Neuronal stem cell (in vitro differentiated cells): Measurements from ENCODE around the gene LRRC51.
A peak's percentile ranks its signal among the peaks of the same experiment; 100 is the strongest.

ENCODE experiments used
- DNase-seq: peaks from one replicate; pipeline ENCODE4 v3.0.0-alpha.2; 2013; ENCODE audit warnings: low spot score
- H2AFZ ChIP-seq: one replicate; pipeline ENCODE4 v1.6.1; 2013; ENCODE audit warnings: mild to moderate bottlenecking, low read length, inconsistent platforms
- H2AK5ac ChIP-seq: 2 replicates; pipeline ENCODE4 v1.6.1; 2013; ENCODE audit warnings: low read depth, mild to moderate bottlenecking, inconsistent platforms, low read length, moderate library complexity, mixed read lengths
- H2BK120ac ChIP-seq: 2 replicates; pipeline ENCODE4 v1.6.1; 2013; ENCODE audit warnings: low read depth, mild to moderate bottlenecking, inconsistent platforms, low read length, moderate library complexity, mixed read lengths
- H2BK12ac ChIP-seq: one replicate; pipeline ENCODE4 v1.6.1; 2013; ENCODE audit warnings: low read length, inconsistent platforms
- H2BK15ac ChIP-seq: 2 replicates; pipeline ENCODE4 v1.6.1; 2013; ENCODE audit warnings: mild to moderate bottlenecking, low read length, inconsistent platforms, mixed read lengths
- H2BK5ac ChIP-seq: one replicate; pipeline ENCODE4 v1.6.1; 2013; ENCODE audit warnings: inconsistent platforms, mild to moderate bottlenecking, low read length, moderate library complexity
- H3K14ac ChIP-seq: one replicate; pipeline ENCODE4 v1.6.1; 2013; ENCODE audit warnings: low read length, inconsistent platforms
- H3K18ac ChIP-seq: 2 replicates; pipeline ENCODE4 v1.6.1; 2013; ENCODE audit warnings: low read length, inconsistent platforms
- H3K23ac ChIP-seq: 2 replicates; pipeline ENCODE4 v1.6.1; 2013; ENCODE audit warnings: low read depth, mild to moderate bottlenecking, mixed read lengths, low read length, inconsistent platforms; ENCODE audit not compliant: poor library complexity
- H3K27ac ChIP-seq: replicated peaks from 3 replicates; pipeline ENCODE4 v1.5.1; 2013; ENCODE audit warnings: low read length, inconsistent platforms
- H3K27me3 ChIP-seq, 3 experiments: 2 replicates each; pipeline ENCODE4 v1.6.1; 2013; ENCODE audit warnings: low read length in 3 of 3, mild to moderate bottlenecking in 2 of 3, inconsistent platforms in 1 of 3, low read depth in 1 of 3, mixed read lengths in 1 of 3, moderate library complexity in 1 of 3; ENCODE audit not compliant: control insufficient read depth in 3 of 3, insufficient read depth in 3 of 3
- H3K36me3 ChIP-seq, 2 donors: replicated peaks in 1 of 2; 2 replicates each; pipeline ENCODE4 v1.6.1; 2013; ENCODE audit warnings: low read length in 2 of 2; ENCODE audit not compliant: control insufficient read depth in 2 of 2, insufficient read depth in 2 of 2
- H3K4ac ChIP-seq: 2 replicates; pipeline ENCODE4 v1.6.1; 2013; ENCODE audit warnings: inconsistent platforms, mild to moderate bottlenecking, low read length, moderate library complexity
- H3K4me1 ChIP-seq, 2 donors: 1 replicate in 1 of 2; 2 replicates in 1 of 2; pipeline ENCODE4 v1.6.1; 2013; ENCODE audit warnings: low read length in 2 of 2, low read depth in 1 of 2; ENCODE audit not compliant: control insufficient read depth in 2 of 2, insufficient read depth in 1 of 2
- H3K4me2 ChIP-seq: one replicate; pipeline ENCODE4 v1.6.1; 2013; ENCODE audit warnings: mild to moderate bottlenecking, low read length, inconsistent platforms; ENCODE audit not compliant: insufficient read depth, poor library complexity, severe bottlenecking
- H3K4me3 ChIP-seq, 2 donors: 2 replicates each; pipeline ENCODE4 v1.5.1; 2013; ENCODE audit warnings: low read length in 2 of 2, mild to moderate bottlenecking in 2 of 2, inconsistent platforms in 1 of 2, moderate library complexity in 1 of 2
- H3K79me1 ChIP-seq: one replicate; pipeline ENCODE4 v1.6.1; 2013; ENCODE audit warnings: low read depth, mild to moderate bottlenecking, inconsistent platforms, low read length, moderate library complexity
- H3K9ac ChIP-seq: one replicate; pipeline ENCODE4 v1.6.1; 2013; ENCODE audit warnings: mild to moderate bottlenecking, low read depth, low read length, inconsistent platforms; ENCODE audit not compliant: poor library complexity
- H3K9me3 ChIP-seq, 2 donors: replicated peaks in 1 of 2; 2 replicates each; pipeline versions ENCODE3 to v1.6.1; 2013; ENCODE audit warnings: low read length in 2 of 2, mild to moderate bottlenecking in 2 of 2, inconsistent platforms in 1 of 2, low read depth in 1 of 2, mixed read lengths in 1 of 2, moderate library complexity in 1 of 2; ENCODE audit not compliant: control insufficient read depth in 2 of 2, insufficient read depth in 1 of 2
- H4K8ac ChIP-seq: one replicate; pipeline ENCODE4 v1.6.1; 2013; ENCODE audit warnings: low read depth, mild to moderate bottlenecking, inconsistent platforms, low read length, moderate library complexity
- H4K91ac ChIP-seq: one replicate; pipeline ENCODE4 v1.6.1; 2013; ENCODE audit warnings: low read length, low read depth, mild to moderate bottlenecking, inconsistent platforms; ENCODE audit not compliant: poor library complexity
- WGBS, 2 donors: extraction: QIAGEN DNeasy Blood & Tissue Kit; methylation state at CpG; one replicate each; pipeline ENCODE4 v1.1.7; 2013; ENCODE audit warnings: missing lambda C conversion rate in 2 of 2, mixed read lengths in 1 of 2; ENCODE audit not compliant: insufficient read length in 2 of 2, insufficient replicate concordance in 1 of 2; ENCODE audit errors: extremely low coverage in 2 of 2; 5-methylcytosine and 5-hydroxymethylcytosine counted together

LRRC51 gene

GRCh38 chr11:72079819-72080325 is 778 bp upstream of the LRRC51 start:
- H3K9ac ChIP-seq: peak overlapping the region; percentile 50
- peak overlapping the region; percentile 96 for H2AFZ ChIP-seq
- H3K23ac ChIP-seq: no peak overlapping the region
- H3K18ac ChIP-seq: peak overlapping the region; percentile 91
- H2BK12ac ChIP-seq: no peak overlapping the region
- no peak overlapping the region for H3K14ac ChIP-seq
- H3K79me1 ChIP-seq: peaks cover 2% of the 10 kb centered on the region
- no peak overlapping the region for H4K8ac ChIP-seq
- no peak for DNase-seq
- peaks cover 3 to 9% of the 10 kb centered on the region in 2 donors for H3K4me1 ChIP-seq
- peaks cover 0 to 26% of the 10 kb centered on the region in 2 donors for H3K36me3 ChIP-seq
- peak overlapping the region; percentile 51 for H3K4me2 ChIP-seq
- H2AK5ac ChIP-seq: no peak overlapping the region
- H2BK120ac ChIP-seq: no peak overlapping the region
- no peaks in the 10 kb centered on the region for H3K9me3 ChIP-seq
- H3K27me3 ChIP-seq: no peaks in the 10 kb centered on the region
- no peak overlapping the region for H3K4ac ChIP-seq
- no peak overlapping the region for H2BK5ac ChIP-seq
- H3K4me3 ChIP-seq: peak overlapping the region; percentile 79 to 99
- no CpG with 5 or more reads among the region's 16 CpGs for WGBS, 2 donors
- H4K91ac ChIP-seq: no peak overlapping the region
- H2BK15ac ChIP-seq: no peak overlapping the region
- H3K27ac ChIP-seq: peak overlapping the region; percentile 93

GRCh38 chr11:72081184-72081644 is 564 bp downstream of the LRRC51 start:
- peak overlapping the region; percentile 78 to 79 for H3K4me3 ChIP-seq
- peak overlapping the region; percentile 90 for H3K4me2 ChIP-seq
- WGBS, 2 donors: no CpG with 5 or more reads among the region's 21 CpGs
- H3K4me1 ChIP-seq: peaks cover 5 to 9% of the 10 kb centered on the region in 2 donors
- H2AFZ ChIP-seq: peak overlapping the region; percentile 96
- no peak overlapping the region for H3K23ac ChIP-seq
- H4K91ac ChIP-seq: no peak overlapping the region
- no peaks in the 10 kb centered on the region for H3K79me1 ChIP-seq
- no peak overlapping the region for H3K14ac ChIP-seq
- H2BK12ac ChIP-seq: no peak overlapping the region
- H3K9ac ChIP-seq: no peak overlapping the region
- no peak overlapping the region for H4K8ac ChIP-seq
- no peak for DNase-seq
- H3K18ac ChIP-seq: peak overlapping the region; percentile 63
- H2BK5ac ChIP-seq: no peak overlapping the region
- H3K27ac ChIP-seq: peak overlapping the region; percentile 86
- H3K9me3 ChIP-seq: no peaks in the 10 kb centered on the region
- H3K4ac ChIP-seq: no peak overlapping the region
- no peak overlapping the region for H2AK5ac ChIP-seq
- H3K36me3 ChIP-seq: peaks cover 0 to 18% of the 10 kb centered on the region in 2 donors
- H3K27me3 ChIP-seq: no peaks in the 10 kb centered on the region
- no peak overlapping the region for H2BK120ac ChIP-seq
- H2BK15ac ChIP-seq: peak overlapping the region; percentile 12

- no peak for DNase-seq
- H2BK15ac ChIP-seq: no peak overlapping the region
- H4K91ac ChIP-seq: no peak overlapping the region
- H3K9me3 ChIP-seq: no peaks in the 10 kb centered on the region
- no peak overlapping the region for H3K4ac ChIP-seq
- H4K8ac ChIP-seq: no peak overlapping the region
- no peak overlapping the region for H3K9ac ChIP-seq
- no peak overlapping the region for H2BK12ac ChIP-seq
- H3K18ac ChIP-seq: no peak overlapping the region
- no CpG with 5 or more reads among the region's 3 CpGs for WGBS, 2 donors
- no peak overlapping the region for H3K23ac ChIP-seq
- H3K27ac ChIP-seq: no peak overlapping the region
- no peak overlapping the region for H2BK5ac ChIP-seq
- no peak overlapping the region for H2AFZ ChIP-seq
- peaks cover 0 to 11% of the 10 kb centered on the region in 2 donors for H3K36me3 ChIP-seq
- peaks cover 5 to 9% of the 10 kb centered on the region in 2 donors for H3K4me1 ChIP-seq
- H3K4me2 ChIP-seq: no peak overlapping the region
- no peaks in the 10 kb centered on the region for H3K27me3 ChIP-seq
- no peaks in the 10 kb centered on the region for H3K79me1 ChIP-seq
- no peak overlapping the region for H2AK5ac ChIP-seq
- no peak overlapping the region for H3K14ac ChIP-seq
- H3K4me3 ChIP-seq: no peak overlapping the region
- H2BK120ac ChIP-seq: no peak overlapping the region
These were observed 1.3 kb downstream of the LRRC51 start for GRCh38 chr11:72081821-72082453.

- Histone ChIP-seq H3K27me3 (no peaks in the 10 kb centered on the region), H3K9me3 (no peaks in the 10 kb centered on the region), H2AK5ac (no peak overlapping the region), H3K18ac (no peak overlapping the region), H3K36me3 (peaks cover 2 to 16% of the 10 kb centered on the region in 2 donors), H4K8ac (no peak overlapping the region), H3K9ac (no peak overlapping the region), H4K91ac (no peak overlapping the region), H2BK15ac (no peak overlapping the region), H2BK5ac (no peak overlapping the region), H3K27ac (no peak overlapping the region), H2BK120ac (no peak overlapping the region), H3K4ac (no peak overlapping the region), H3K4me2 (no peak overlapping the region), H3K23ac (no peak overlapping the region), H3K79me1 (no peaks in the 10 kb centered on the region), H3K4me1 (peaks cover 5 to 9% of the 10 kb centered on the region in 2 donors), H3K14ac (no peak overlapping the region), H3K4me3 (no peak overlapping the region), H2AFZ (no peak overlapping the region), H2BK12ac (no peak overlapping the region)
- DNase-seq: no peak
- no CpG with 5 or more reads among the region's 2 CpGs for WGBS, 2 donors
These were observed 2.8 kb downstream of the LRRC51 start for GRCh38 chr11:72083414-72083813.
